H54 (cell line): ENCODE data around the gene TMEM98.
"Not testable (repeated sequence)": the region's sequence is repeated elsewhere in the genome, so short reads cannot be mapped to it uniquely, and the experiment has no call there.

Source experiments
- DNase-seq: peaks from one replicate; pipeline ENCODE4 v3.0.0; 2011; ENCODE audit warnings: low spot score, mixed read lengths; ENCODE audit not compliant: insufficient read length
- FAIRE-seq: peaks from 3 replicates; lab custom pipeline; 2011; peaks lifted over from hg19 to GRCh38; lab: Jason Lieb, UNC
- POLR2A ChIP-seq: IDR thresholded peaks from 2 replicates; pipeline ENCODE4 v1.6.1; 2011; ENCODE audit warnings: low read depth, mild to moderate bottlenecking, low read length

Gene TMEM98

DNA sequence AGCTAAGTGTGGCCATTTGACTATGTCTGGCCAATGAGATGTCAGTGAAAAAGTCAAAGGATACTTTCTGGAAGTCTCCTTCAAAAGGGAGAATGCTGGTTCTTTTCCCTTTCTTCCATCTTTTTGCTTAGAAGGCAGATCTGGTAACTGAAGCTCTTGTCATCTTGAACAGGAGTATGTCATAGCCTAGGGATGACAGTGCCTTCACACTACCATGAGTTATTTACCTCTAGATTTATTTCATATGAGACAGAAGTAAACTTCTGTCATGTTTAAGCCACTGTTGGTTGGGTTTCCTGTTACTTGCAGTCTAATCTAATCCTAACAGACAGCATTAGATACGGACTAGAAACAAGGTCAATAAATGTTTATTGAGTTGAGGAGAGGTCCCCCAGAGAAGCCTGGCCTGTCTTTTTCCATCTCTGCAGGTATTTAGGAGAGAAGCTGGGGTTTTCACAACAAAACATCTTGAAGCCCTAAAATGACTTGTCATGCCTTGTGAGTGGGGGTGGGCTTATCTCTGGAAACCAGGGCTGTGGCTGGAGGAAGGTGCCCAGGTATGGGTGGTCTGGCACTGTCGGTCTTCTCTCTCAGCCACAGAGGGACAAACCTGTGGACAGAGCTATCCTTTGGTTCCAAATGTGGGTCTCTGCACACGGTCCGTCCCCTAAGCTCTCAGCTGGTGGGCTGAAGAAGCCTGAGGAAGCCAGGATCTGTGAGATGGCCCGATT is 28.5 kb downstream of the TMEM98 start:
- FAIRE-seq (no peak), DNase-seq (no peak)
- no peak for TF ChIP-seq POLR2A

- DNase-seq (no peak), FAIRE-seq (no peak)
Observed at GRCh38 chr17:32958418-32958817, 30.5 kb downstream of the TMEM98 start.

GRCh38 chr17:32960815-32961214 is 32.9 kb downstream of the TMEM98 start:
- no peak for FAIRE-seq
- no peak for TF ChIP-seq POLR2A
- no peak for DNase-seq

More at GRCh38 chr17:32958418-32958817, 30.5 kb downstream of the TMEM98 start:
- TF ChIP-seq POLR2A = no peak

DNA sequence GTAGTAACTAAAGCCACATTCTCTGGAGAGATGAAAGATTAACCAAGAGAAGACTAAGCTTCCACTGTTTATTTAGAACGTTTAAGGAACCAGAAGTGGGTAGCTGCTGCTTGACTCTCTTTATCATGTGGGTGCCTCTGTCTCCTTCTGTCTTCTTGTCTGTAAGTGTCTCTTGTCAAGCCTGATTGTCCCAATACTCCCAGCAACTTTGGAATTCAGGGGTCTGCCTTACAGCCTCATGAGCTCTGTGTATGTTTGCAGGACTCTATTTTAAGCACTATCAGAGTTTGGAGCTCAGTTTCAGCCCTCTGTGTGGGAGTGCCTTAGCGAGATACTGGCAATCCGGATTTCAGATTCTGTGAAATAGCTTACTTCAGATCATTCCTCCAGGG is 34.4 kb downstream of the TMEM98 start:
- no peak for DNase-seq
- no peak for TF ChIP-seq POLR2A
- FAIRE-seq = no peak

DNA sequence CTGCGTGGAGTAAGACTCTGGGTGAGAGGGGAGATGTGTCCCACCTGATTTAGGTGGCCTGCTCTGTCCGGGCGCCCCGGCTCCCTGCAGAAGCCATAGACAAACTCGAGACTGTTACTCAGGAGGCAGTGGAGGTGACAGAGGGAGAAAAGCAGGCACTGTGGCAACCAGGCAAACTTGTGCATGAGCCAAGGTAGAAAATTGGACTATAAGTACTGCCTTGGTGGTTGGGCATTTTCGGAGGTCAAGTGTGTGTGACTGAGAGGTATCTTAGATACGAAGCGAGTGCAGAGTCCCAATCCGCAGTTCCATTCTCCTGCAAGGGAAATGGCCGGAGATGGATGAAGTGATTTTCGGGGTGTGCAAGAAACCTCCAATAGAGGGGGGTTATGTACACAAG is 36.6 kb downstream of the TMEM98 start:
- TF ChIP-seq POLR2A = no peak
- FAIRE-seq = no peak
- no peak for DNase-seq

- FAIRE-seq = not testable (repeated sequence)
Observed at GRCh38 chr17:32969231-32969630, 41.3 kb downstream of the TMEM98 start.

DNA sequence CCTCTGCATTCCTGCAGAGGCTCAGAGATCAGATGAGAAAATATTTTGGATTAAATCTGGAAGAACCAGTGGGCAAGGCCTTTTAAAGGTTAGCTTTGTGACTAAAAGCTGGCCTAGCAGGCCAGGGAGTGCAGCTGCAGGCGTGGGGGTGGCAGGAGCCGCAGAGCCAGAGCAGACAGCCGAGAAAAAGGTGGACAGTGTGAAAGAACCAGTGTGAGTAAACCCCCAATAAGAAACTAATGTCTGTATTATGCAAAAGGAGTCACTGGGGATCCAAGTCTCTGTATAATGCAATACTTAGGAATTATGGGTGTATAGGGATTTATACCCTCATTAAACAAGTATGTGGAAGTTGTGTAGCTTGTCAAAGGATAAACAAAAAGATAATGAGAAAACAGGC is 42.3 kb downstream of the TMEM98 start:
- no peak for FAIRE-seq
- TF ChIP-seq POLR2A = no peak
- no peak for DNase-seq

More at GRCh38 chr17:32969231-32969630, 41.3 kb downstream of the TMEM98 start:
- DNase-seq = not testable (repeated sequence)

GRCh38 chr17:32971171-32971570 is 43.2 kb downstream of the TMEM98 start:
- DNase-seq (no peak), FAIRE-seq (no peak)
- TF ChIP-seq POLR2A = no peak

GRCh38 chr17:32976131-32976530 is 48.2 kb downstream of the TMEM98 start:
- no peak for DNase-seq
- no peak for TF ChIP-seq POLR2A
- no peak for FAIRE-seq

DNA sequence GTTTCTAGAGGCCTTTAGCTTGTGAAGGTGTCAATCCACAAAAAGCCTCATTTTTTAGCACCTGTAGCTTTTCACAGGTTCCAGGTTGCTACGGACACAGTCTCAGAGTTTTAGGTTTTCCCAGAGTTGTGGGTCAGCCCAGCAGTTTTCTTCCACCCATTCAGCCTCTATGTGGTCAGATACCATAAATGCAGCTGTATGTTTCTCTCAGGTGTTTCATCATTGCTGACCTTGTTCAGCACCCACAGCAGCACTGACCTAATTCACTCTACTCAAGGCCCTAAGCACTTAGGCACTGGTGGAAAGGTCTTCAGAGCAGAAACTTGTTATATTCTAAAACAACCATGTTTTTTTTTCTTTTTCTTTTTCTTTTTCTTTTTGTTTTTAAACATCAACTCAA is 48.7 kb downstream of the TMEM98 start:
- no peak for TF ChIP-seq POLR2A
- DNase-seq = no peak
- FAIRE-seq = no peak

- DNase-seq (no peak), FAIRE-seq (no peak)
- TF ChIP-seq POLR2A = no peak
Observed at GRCh38 chr17:32980230-32980629, 52.3 kb downstream of the TMEM98 start.

- FAIRE-seq = not testable (repeated sequence)
Observed at GRCh38 chr17:32981611-32982010, 53.7 kb downstream of the TMEM98 start.

DNA sequence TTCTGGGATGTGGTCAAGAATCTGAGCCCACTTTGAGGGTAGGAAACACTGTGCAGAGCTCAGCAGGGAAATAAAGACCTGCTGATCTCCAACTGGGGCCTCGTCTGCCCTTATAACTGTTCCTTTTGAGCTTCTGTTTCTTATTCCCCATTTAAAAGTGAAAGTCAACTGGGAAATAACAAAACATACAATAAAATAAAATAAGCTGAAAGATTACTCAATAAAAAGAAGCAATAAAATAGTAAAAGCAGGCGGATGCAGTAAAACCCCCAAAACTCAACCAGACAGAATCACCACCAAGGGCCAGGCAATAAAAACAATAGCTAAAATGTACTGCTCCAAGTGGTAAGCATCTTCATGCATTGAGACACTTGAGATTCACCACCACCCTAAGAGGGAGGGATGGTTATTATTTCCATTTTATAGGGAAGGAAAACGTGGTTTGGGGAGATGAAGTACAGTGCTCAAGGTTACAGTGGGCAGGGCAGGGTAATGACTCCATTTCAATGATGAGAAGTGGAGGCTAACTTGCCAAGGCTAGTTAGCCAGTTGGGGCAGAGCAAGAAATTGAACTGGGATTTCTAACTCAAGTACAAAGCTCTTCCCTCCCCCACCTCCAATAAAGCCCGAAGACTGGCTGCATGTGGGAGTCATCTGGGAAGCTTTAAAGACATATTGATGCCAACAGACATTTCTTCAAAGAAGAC is 57.2 kb downstream of the TMEM98 start:
- no peak for TF ChIP-seq POLR2A
- DNase-seq (no peak), FAIRE-seq (no peak)

More at GRCh38 chr17:32981611-32982010, 53.7 kb downstream of the TMEM98 start:
- not testable (repeated sequence) for DNase-seq

DNA sequence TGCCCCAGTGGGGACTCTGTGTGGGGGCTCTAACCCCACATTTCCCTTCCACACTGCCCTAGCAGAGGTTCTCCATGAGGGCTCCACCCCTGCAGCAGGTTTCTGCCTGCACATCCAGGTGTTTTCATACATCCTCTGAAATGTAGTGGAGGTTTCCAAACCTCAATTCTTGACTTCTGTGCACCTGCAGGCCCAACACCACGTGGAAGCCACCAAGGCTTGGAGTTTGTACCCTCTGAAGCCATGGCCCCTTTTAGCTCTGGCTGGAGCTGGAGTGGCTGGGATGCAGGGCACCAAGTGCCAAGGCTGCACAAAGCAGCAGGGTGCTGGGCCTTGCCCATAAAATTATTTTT is 59.5 kb downstream of the TMEM98 start:
- not testable (repeated sequence) for DNase-seq, FAIRE-seq

DNA sequence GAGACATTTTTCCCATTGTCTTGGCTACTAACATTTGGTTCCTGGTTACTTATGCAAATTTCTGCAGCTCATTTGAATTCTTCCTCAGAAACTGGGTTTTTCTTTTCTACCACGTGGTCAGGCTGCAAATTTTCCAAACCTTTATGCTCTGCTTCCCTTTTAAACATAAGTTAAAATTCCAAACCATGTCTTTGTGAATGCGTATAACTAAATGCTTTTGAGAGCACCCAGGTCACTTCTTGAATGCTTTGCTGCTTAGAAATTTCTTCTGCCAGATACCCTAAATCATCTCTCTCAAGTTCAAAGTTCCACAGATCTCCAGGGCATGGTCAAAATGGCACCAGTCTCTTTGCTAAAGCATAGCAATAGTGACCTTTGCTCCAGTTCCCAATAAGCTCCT is 59.9 kb downstream of the TMEM98 start:
- not testable (repeated sequence) for FAIRE-seq

More for the DNA sequence above, 59.9 kb downstream of the TMEM98 start:
- not testable (repeated sequence) for DNase-seq
